GM20431 (cell line): ENCODE data around the gene ENOX1.

Experiments used
- in situ Hi-C: fragments of 300-500 bp; cut with MseI, MboI; formaldehyde crosslinking; loops from one replicate; pipeline ENCODE4 v1.15.0; 2020; ENCODE audit warnings: low sequenced_read_pairs; ENCODE audit not compliant: unreplicated experiment

The ENOX1 gene

GRCh38 chr13:43564952-43565351 is 221.8 kb downstream of the ENOX1 start:
- in situ Hi-C loops: no loop called here

- in situ Hi-C loops: no loop called here
Observed at GRCh38 chr13:43561081-43561480, 225.7 kb downstream of the ENOX1 start.

GRCh38 chr13:43558939-43559338 is 227.8 kb downstream of the ENOX1 start:
- in situ Hi-C loops: no loop called here

GRCh38 chr13:43558326-43558725 is 228.4 kb downstream of the ENOX1 start:
- in situ Hi-C loops: no loop called here

GRCh38 chr13:43555667-43556066 is 231.1 kb downstream of the ENOX1 start:
- in situ Hi-C loops: no loop called here

GRCh38 chr13:43551897-43552456 is 234.8 kb downstream of the ENOX1 start:
- in situ Hi-C loops: no loop called here

- in situ Hi-C loops: no loop called here
Observed at GRCh38 chr13:43546816-43547215, 240.0 kb downstream of the ENOX1 start.

- in situ Hi-C loops: no loop called here
Observed at GRCh38 chr13:43546251-43546650, 240.5 kb downstream of the ENOX1 start.

- in situ Hi-C loops: no loop called here
Observed at GRCh38 chr13:43545317-43545874, 241.4 kb downstream of the ENOX1 start.

- in situ Hi-C loops: no loop called here
Observed at GRCh38 chr13:43544631-43545030, 242.1 kb downstream of the ENOX1 start.

GRCh38 chr13:43544011-43544410 is 242.8 kb downstream of the ENOX1 start:
- in situ Hi-C loops: no loop called here

- in situ Hi-C loops: no loop called here
Observed at GRCh38 chr13:43543331-43543730, 243.4 kb downstream of the ENOX1 start.

GRCh38 chr13:43537124-43537523 is 249.6 kb downstream of the ENOX1 start:
- in situ Hi-C loops: no loop called here

GRCh38 chr13:43529796-43530195 is 257.0 kb downstream of the ENOX1 start:
- in situ Hi-C loops: no loop called here

- in situ Hi-C loops: no loop called here
Observed at GRCh38 chr13:43528992-43529391, 257.8 kb downstream of the ENOX1 start.

- in situ Hi-C loops: no loop called here
Observed at GRCh38 chr13:43522788-43523187, 264.0 kb downstream of the ENOX1 start.

- in situ Hi-C loops: no loop called here
Observed at GRCh38 chr13:43520351-43520750, 266.4 kb downstream of the ENOX1 start.

GRCh38 chr13:43518833-43519232 is 267.9 kb downstream of the ENOX1 start:
- in situ Hi-C loops: no loop called here

- in situ Hi-C loops: no loop called here
Observed at GRCh38 chr13:43516401-43516833, 270.4 kb downstream of the ENOX1 start.

GRCh38 chr13:43515531-43515930 is 271.2 kb downstream of the ENOX1 start:
- in situ Hi-C loops: no loop called here

GRCh38 chr13:43514311-43514710 is 272.5 kb downstream of the ENOX1 start:
- in situ Hi-C loops: no loop called here

- in situ Hi-C loops: no loop called here
Observed at GRCh38 chr13:43512221-43512620, 274.6 kb downstream of the ENOX1 start.
